Endodermal cell (in vitro differentiated cells): Measurements from ENCODE around the gene RAX2. TPM values are rescaled to one million over a fixed set of nuclear protein-coding genes. Genes with fewer than 3 reads are reported as not detected.

Experiments used
- DNase-seq: peaks from one replicate; pipeline ENCODE4 v3.0.0-alpha.2; 2017
- H3K27ac ChIP-seq: 2 replicates; pipeline ENCODE4 v1.5.1; 2013; ENCODE audit warnings: mild to moderate bottlenecking, low read depth, low read length, moderate library complexity
- H3K27me3 ChIP-seq: 2 replicates; pipeline ENCODE4 v1.6.1; 2013; ENCODE audit warnings: mild to moderate bottlenecking, low read length, moderate library complexity; ENCODE audit not compliant: insufficient read depth, control insufficient read depth, poor library complexity, severe bottlenecking
- H3K36me3 ChIP-seq: 2 replicates; pipeline ENCODE4 v1.7.0; 2013; ENCODE audit warnings: mild to moderate bottlenecking, low read length, moderate library complexity; ENCODE audit not compliant: control insufficient read depth, insufficient read depth
- H3K4me1 ChIP-seq: one replicate; pipeline ENCODE4 v1.7.0; 2013; ENCODE audit warnings: low read length; ENCODE audit not compliant: control insufficient read depth, insufficient read depth
- H3K4me3 ChIP-seq: 2 replicates; pipeline ENCODE4 v1.5.1; 2013; ENCODE audit warnings: mild to moderate bottlenecking, low read length, moderate library complexity
- H3K9ac ChIP-seq: 2 replicates; pipeline ENCODE4 v1.6.1; 2013; ENCODE audit warnings: mild to moderate bottlenecking, low read length, moderate library complexity; ENCODE audit not compliant: poor library complexity, severe bottlenecking; ENCODE audit errors: extremely low read depth
- H3K9me3 ChIP-seq: 2 replicates; pipeline ENCODE4 v1.6.1; 2013; ENCODE audit warnings: mild to moderate bottlenecking, low read length, moderate library complexity; ENCODE audit not compliant: control insufficient read depth
- H3K27ac Mint-ChIP-seq: 2 replicates; pipeline ENCODE4 v1.8.0; 2020; ENCODE audit warnings: mixed read lengths
- H3K27me3 Mint-ChIP-seq: 2 replicates; pipeline ENCODE4 v1.8.0; 2021; ENCODE audit warnings: mild to moderate bottlenecking, mixed read lengths; ENCODE audit not compliant: insufficient read depth
- H3K36me3 Mint-ChIP-seq: 2 replicates; pipeline ENCODE4 v1.8.0; 2020; ENCODE audit warnings: low read depth, mixed read lengths
- H3K4me1 Mint-ChIP-seq: 2 replicates; pipeline ENCODE4 v1.8.0; 2020; ENCODE audit warnings: mixed read lengths
- H3K4me3 Mint-ChIP-seq: 2 replicates; pipeline ENCODE4 v1.8.0; 2020; ENCODE audit warnings: mild to moderate bottlenecking, moderate library complexity, mixed read lengths
- H3K9me3 Mint-ChIP-seq: 2 replicates; pipeline ENCODE4 v1.8.0; 2020; ENCODE audit warnings: mild to moderate bottlenecking, mixed read lengths
- WGBS, 2 experiments: methylation state at CpG; one replicate each; pipeline versions ENCODE4 v1.1.5 to v1.1.7; 2013; ENCODE audit warnings: missing lambda C conversion rate in 2 of 2, mixed read lengths in 1 of 2; ENCODE audit not compliant: insufficient coverage in 1 of 2, insufficient read length in 1 of 2; 5-methylcytosine and 5-hydroxymethylcytosine counted together
- total RNA-seq, 2 donors: library from RNA; stranded (reverse); fragmentation: NEBNext Ultra II Directional in 1 of 2; extraction: Animal tissue kit (Norgen Biotek cat#: 25700) in 1 of 2; gene quantifications; 2 replicates in 1 of 2; 3 replicates in 1 of 2; pipeline ENCODE4 v1.2.1, GENCODE V29; 2021
- TF ChIP-seq, protein P1 (sequence below): fragments of 200-600 bp; sonication (generic); conservative IDR thresholded peaks from 2 replicates; pipeline ENCODE4 v1.5.0; 2021; ENCODE audit warnings: antibody characterized with exemption, mild to moderate bottlenecking

The RAX2 gene
- total RNA-seq, 2 donors from 2014 or later, result not detected

DNA sequence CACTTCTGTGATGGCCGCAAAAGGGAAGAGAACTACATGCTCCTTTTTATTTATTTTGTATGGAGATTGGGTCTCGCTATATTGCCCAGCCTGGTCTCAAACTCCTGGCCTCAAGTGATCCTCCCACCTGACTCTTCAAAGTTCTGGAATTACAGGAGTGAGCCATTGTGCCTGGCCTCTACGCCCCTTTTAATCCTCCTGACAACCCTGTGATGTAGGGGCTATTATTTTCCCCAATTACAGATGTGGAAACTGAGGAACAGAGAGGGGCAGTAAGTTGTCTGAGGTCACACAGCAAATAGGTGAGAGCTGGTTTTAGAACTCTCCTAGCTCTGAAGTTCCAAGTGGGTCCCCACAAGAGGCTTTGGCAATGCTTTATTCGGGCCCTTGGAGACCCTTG, 52.2 kb downstream of the RAX2 start:
- H3K9me3 ChIP-seq, result no peaks in the 10 kb centered on the region
- no peak overlapping the region for H3K27ac ChIP-seq
- peaks cover 10% of the 10 kb centered on the region for H3K27me3 Mint-ChIP-seq
- DNase-seq, result no peak
- H3K27me3 ChIP-seq, result peaks cover 7% of the 10 kb centered on the region
- no peak overlapping the region for H3K27ac Mint-ChIP-seq
- H3K9ac ChIP-seq, result no peak overlapping the region
- H3K4me3 Mint-ChIP-seq, result no peak overlapping the region
- H3K9me3 Mint-ChIP-seq, result no peaks in the 10 kb centered on the region
- H3K36me3 ChIP-seq, result no peaks in the 10 kb centered on the region
- TF ChIP-seq, protein P1, sequence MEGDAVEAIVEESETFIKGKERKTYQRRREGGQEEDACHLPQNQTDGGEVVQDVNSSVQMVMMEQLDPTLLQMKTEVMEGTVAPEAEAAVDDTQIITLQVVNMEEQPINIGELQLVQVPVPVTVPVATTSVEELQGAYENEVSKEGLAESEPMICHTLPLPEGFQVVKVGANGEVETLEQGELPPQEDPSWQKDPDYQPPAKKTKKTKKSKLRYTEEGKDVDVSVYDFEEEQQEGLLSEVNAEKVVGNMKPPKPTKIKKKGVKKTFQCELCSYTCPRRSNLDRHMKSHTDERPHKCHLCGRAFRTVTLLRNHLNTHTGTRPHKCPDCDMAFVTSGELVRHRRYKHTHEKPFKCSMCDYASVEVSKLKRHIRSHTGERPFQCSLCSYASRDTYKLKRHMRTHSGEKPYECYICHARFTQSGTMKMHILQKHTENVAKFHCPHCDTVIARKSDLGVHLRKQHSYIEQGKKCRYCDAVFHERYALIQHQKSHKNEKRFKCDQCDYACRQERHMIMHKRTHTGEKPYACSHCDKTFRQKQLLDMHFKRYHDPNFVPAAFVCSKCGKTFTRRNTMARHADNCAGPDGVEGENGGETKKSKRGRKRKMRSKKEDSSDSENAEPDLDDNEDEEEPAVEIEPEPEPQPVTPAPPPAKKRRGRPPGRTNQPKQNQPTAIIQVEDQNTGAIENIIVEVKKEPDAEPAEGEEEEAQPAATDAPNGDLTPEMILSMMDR, result no peak
- no peak overlapping the region for H3K4me3 ChIP-seq
- no peaks in the 10 kb centered on the region for H3K4me1 ChIP-seq
- WGBS, 2 experiments, result 98% methylated on average over 4 of the region's 4 CpGs; no CpG with 5 or more reads in 1 of the 2 experiments
- no peaks in the 10 kb centered on the region for H3K36me3 Mint-ChIP-seq
- H3K4me1 Mint-ChIP-seq, result peaks cover 4% of the 10 kb centered on the region

Other genes with a start within 250 kb of the RAX2 start
- gene TEKTIP1, start 233.1 kb downstream of the RAX2 start, total RNA-seq, result 1 to 10 TPM; 4.6 to 5.7 TPM
- 10 to 100 TPM; 48.2 to 62.4 TPM for gene MFSD12, start 214.6 kb downstream of the RAX2 start, total RNA-seq
- 100 to 1,000 TPM in 1 of 2 donors, 10 to 100 TPM in 1; 80.7 to 102 TPM for gene HMG20B, start 199.3 kb downstream of the RAX2 start, total RNA-seq
- gene GIPC3, start 186.8 kb downstream of the RAX2 start, total RNA-seq, result 1 to 10 TPM in 1 of 2 donors, under 1 TPM in 1; 0.93 to 1.5 TPM
- gene TBXA2R, start 165.4 kb downstream of the RAX2 start, total RNA-seq, result under 1 TPM; 0.29 to 0.42 TPM
- gene CACTIN, start 145.4 kb downstream of the RAX2 start, total RNA-seq, result 10 to 100 TPM; 31.5 to 33.5 TPM
- gene PIP5K1C, start 71.8 kb downstream of the RAX2 start, total RNA-seq, result 10 to 100 TPM; 43.5 to 51.5 TPM
- gene TJP3, start 63.8 kb downstream of the RAX2 start, total RNA-seq, result 10 to 100 TPM; 15.7 to 25.9 TPM
- 10 to 100 TPM; 27.5 to 42.2 TPM for gene APBA3, start 10.5 kb downstream of the RAX2 start, total RNA-seq
- gene MRPL54, start 9.5 kb downstream of the RAX2 start, total RNA-seq, result 10 to 100 TPM; 38.1 to 38.9 TPM
- gene MATK, start 14.2 kb upstream of the RAX2 start, total RNA-seq, result 1 to 10 TPM; 5.7 to 5.8 TPM
- 10 to 100 TPM; 16.4 to 24.6 TPM for gene ZFR2, start 96.8 kb upstream of the RAX2 start, total RNA-seq
- gene ATCAY, start 108.5 kb upstream of the RAX2 start, total RNA-seq, result 1 to 10 TPM in 1 of 2 donors, under 1 TPM in 1; 0.58 to 2.8 TPM
- 10 to 100 TPM; 22.1 to 36.4 TPM for gene NMRK2, start 160.8 kb upstream of the RAX2 start, total RNA-seq
- 100 to 1,000 TPM in 1 of 2 donors, 10 to 100 TPM in 1; 89.9 to 106 TPM for gene DAPK3, start 198.9 kb upstream of the RAX2 start, total RNA-seq
- 1,000 to 10,000 TPM; 1,913 to 2,886 TPM for gene EEF2, start 213.2 kb upstream of the RAX2 start, total RNA-seq
- 10 to 100 TPM; 57.5 to 58.1 TPM for gene PIAS4, start 235.5 kb upstream of the RAX2 start, total RNA-seq